Neural progenitor cell (in vitro differentiated cells): ENCODE data around the gene TMEM51. TPM values are rescaled to one million over a fixed set of nuclear protein-coding genes. Genes with fewer than 3 reads are reported as not detected.

Experiments used
- DNase-seq: peaks from one replicate; pipeline ENCODE4 v3.0.0-alpha.2; 2016; ENCODE audit warnings: low spot score
- H2AFZ ChIP-seq: fragments of 200-600 bp; sonication (generic); replicated peaks from 2 replicates; pipeline ENCODE4 v1.6.1; 2016; ENCODE audit warnings: antibody characterized with exemption
- H3F3A ChIP-seq: fragments of 200-600 bp; sonication (generic); 2 replicates; pipeline ENCODE4 v1.6.1; 2016; ENCODE audit warnings: antibody characterized with exemption, low read depth
- H3K27ac ChIP-seq: fragments of 200-600 bp; sonication (generic); 2 replicates; pipeline ENCODE4 v1.5.1; 2016; ENCODE audit warnings: mild to moderate bottlenecking
- H3K27me3 ChIP-seq: fragments of 200-600 bp; sonication (generic); 2 replicates; pipeline ENCODE4 v1.6.1; 2016; ENCODE audit warnings: mild to moderate bottlenecking, moderate library complexity
- H3K36me3 ChIP-seq: fragments of 200-600 bp; sonication (generic); 2 replicates; pipeline ENCODE4 v1.5.1; 2016
- H3K4me1 ChIP-seq: fragments of 200-600 bp; sonication (generic); 2 replicates; pipeline ENCODE4 v1.6.1; 2016; ENCODE audit warnings: mixed run types
- H3K4me2 ChIP-seq: fragments of 200-600 bp; sonication (generic); 2 replicates; pipeline ENCODE4 v1.6.1; 2016
- H3K4me3 ChIP-seq: fragments of 200-600 bp; sonication (generic); 2 replicates; pipeline ENCODE4 v1.5.1; 2016
- H3K79me2 ChIP-seq: fragments of 200-600 bp; sonication (generic); 2 replicates; pipeline ENCODE4 v1.6.1; 2016; ENCODE audit warnings: low read depth
- H3K9ac ChIP-seq: fragments of 200-600 bp; sonication (generic); 2 replicates; pipeline ENCODE4 v1.6.1; 2016
- H3K9me3 ChIP-seq: fragments of 200-600 bp; sonication (generic); 2 replicates; pipeline ENCODE4 v1.5.1; 2016; ENCODE audit warnings: low read depth
- H4K20me1 ChIP-seq: fragments of 200-600 bp; sonication (generic); 2 replicates; pipeline ENCODE4 v1.6.1; 2016; ENCODE audit warnings: low read depth
- H3K27ac Mint-ChIP-seq: 3 replicates; pipeline ENCODE4 v1.8.0; 2021; ENCODE audit warnings: mixed read lengths
- H3K27me3 Mint-ChIP-seq: 2 replicates; pipeline ENCODE4 v1.8.0; 2022; ENCODE audit warnings: low read depth, mild to moderate bottlenecking, inconsistent platforms, moderate library complexity, mixed read lengths; ENCODE audit not compliant: insufficient read depth
- H3K36me3 Mint-ChIP-seq: 3 replicates; pipeline ENCODE4 v1.8.0; 2021; ENCODE audit warnings: mixed read lengths
- H3K4me1 Mint-ChIP-seq: 3 replicates; pipeline ENCODE4 v1.8.0; 2021; ENCODE audit warnings: mixed read lengths
- H3K4me3 Mint-ChIP-seq: 3 replicates; pipeline ENCODE4 v1.8.0; 2021; ENCODE audit warnings: mild to moderate bottlenecking, moderate library complexity, mixed read lengths
- H3K9me3 Mint-ChIP-seq: 3 replicates; pipeline ENCODE4 v1.8.0; 2020; ENCODE audit warnings: mixed read lengths
- EZH2 ChIP-seq: fragments of 200-600 bp; sonication (generic); IDR thresholded peaks from 2 replicates; pipeline ENCODE4 v1.6.1; 2017; ENCODE audit warnings: antibody characterized with exemption, mild to moderate bottlenecking, moderate library complexity
- EZH2phosphoT487 ChIP-seq: fragments of 200-600 bp; sonication (generic); IDR thresholded peaks from 2 replicates; pipeline ENCODE4 v1.6.1; 2017; ENCODE audit warnings: antibody characterized with exemption
- total RNA-seq: library from RNA; depleted of rRNA; stranded (reverse); fragments of >200 nt; gene quantifications from 2 replicates; pipeline ENCODE4 v1.2.3, GENCODE V29; 2015; ENCODE audit warnings: low replicate concordance
- TF ChIP-seq, protein P1 (sequence below): fragments of 200-600 bp; sonication (generic); IDR thresholded peaks from 2 replicates; pipeline ENCODE4 v1.5.1; 2017; ENCODE audit warnings: antibody characterized with exemption, mild to moderate bottlenecking

Gene TMEM51
- total RNA-seq, 1 donor from 2014 or later, result 5.2 TPM

DNA sequence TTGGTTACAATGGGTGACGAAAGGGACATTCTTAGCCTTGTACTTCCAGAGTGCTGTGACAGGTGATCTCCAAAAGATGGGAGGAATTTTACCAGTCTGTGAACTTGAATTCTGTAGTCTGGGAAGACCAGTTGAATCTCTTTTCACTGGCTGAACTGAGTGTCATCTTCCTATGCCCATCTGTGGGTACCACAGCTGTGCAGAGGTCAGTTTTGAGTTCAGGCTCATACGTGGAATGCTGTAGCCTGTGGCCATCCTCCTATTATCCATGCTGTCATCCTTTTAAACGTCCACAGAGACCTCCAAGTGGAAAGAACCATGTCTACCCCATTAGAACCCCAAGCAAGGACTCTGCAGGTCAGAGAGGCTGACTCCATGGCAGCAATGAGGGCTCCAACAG, 32.1 kb downstream of the TMEM51 start:
- peaks cover 7% of the 10 kb centered on the region for H3F3A ChIP-seq
- TF ChIP-seq EZH2, result no peak
- H3K36me3 Mint-ChIP-seq, result no peaks in the 10 kb centered on the region
- H3K4me3 ChIP-seq, result no peak overlapping the region
- no peak for DNase-seq
- no peaks in the 10 kb centered on the region for H3K9me3 ChIP-seq
- peaks cover 48% of the 10 kb centered on the region for H3K4me1 Mint-ChIP-seq
- H3K36me3 ChIP-seq, result no peaks in the 10 kb centered on the region
- H2AFZ ChIP-seq, result no peak overlapping the region
- H4K20me1 ChIP-seq, result no peaks in the 10 kb centered on the region
- H3K79me2 ChIP-seq, result no peaks in the 10 kb centered on the region
- H3K27ac Mint-ChIP-seq, result no peak overlapping the region
- no peak overlapping the region for H3K4me3 Mint-ChIP-seq
- no peaks in the 10 kb centered on the region for H3K9me3 Mint-ChIP-seq
- no peaks in the 10 kb centered on the region for H3K27me3 ChIP-seq
- H3K27ac ChIP-seq, result no peak overlapping the region
- peaks cover 20% of the 10 kb centered on the region for H3K4me1 ChIP-seq
- H3K4me2 ChIP-seq, result no peak overlapping the region
- H3K9ac ChIP-seq, result no peak overlapping the region
- peaks cover 6% of the 10 kb centered on the region for H3K27me3 Mint-ChIP-seq

DNA sequence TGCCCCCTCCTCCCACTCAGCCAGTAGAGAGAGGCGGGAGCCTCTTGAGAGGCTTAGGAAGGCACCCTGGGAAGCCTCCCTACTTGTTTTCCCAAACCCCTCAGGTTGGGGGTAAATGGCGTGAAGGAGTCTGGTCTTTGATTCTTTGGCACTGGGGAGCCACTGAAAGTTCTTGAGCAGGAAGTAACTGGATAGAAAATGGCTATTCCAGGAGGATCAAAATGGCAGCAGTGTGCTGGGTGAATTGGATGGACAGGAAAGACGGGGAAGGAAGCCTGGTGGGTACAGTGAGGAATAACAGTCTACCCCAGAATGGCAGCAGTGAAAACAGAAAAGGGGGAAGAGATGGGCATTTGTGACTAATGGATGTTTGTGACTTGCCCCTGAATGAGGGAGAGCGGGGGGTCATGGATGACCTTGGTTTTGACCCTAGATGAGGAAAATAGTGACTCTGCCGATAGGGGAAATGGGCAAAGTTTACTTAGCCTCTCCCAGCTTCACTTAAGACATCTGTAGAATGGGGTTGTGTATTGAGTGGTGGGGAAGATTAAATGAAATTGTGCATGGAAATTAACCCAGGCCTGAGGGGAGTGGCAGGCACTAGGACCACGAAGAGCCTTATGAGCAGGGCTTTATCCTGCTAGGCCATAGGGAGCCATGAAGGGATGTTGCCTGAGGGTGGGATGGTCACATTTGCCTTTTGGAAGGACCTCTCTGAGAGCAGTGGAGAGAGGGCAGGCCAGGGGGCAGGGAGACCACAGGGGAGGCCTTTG, 32.7 kb downstream of the TMEM51 start:
- Histone ChIP-seq H3K9ac (no peak overlapping the region), H3K4me2 (peak overlapping the region; percentile 21)
- H3K27me3 Mint-ChIP-seq, result peaks cover 6% of the 10 kb centered on the region

DNA sequence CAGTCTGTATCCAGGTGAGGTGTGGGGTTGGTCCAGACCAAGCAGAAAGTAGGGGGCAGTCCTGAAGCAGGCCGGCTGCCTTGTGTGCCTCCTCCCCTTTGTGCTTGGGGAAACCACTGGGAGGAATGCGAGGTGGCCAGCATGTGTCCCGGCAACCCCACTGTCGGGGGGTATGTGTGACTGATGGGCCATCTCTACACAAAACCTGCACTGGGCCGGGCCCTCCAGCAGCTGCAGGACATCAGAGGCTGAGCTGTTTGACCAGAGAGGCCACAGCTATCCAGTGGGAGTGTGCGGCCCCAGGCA, 33.3 kb downstream of the TMEM51 start:
- no peak overlapping the region for H2AFZ ChIP-seq
- H3K27me3 ChIP-seq, result no peaks in the 10 kb centered on the region
- TF ChIP-seq EZH2 (no peak), EZH2phosphoT487 (no peak)
- TF ChIP-seq, protein P1, sequence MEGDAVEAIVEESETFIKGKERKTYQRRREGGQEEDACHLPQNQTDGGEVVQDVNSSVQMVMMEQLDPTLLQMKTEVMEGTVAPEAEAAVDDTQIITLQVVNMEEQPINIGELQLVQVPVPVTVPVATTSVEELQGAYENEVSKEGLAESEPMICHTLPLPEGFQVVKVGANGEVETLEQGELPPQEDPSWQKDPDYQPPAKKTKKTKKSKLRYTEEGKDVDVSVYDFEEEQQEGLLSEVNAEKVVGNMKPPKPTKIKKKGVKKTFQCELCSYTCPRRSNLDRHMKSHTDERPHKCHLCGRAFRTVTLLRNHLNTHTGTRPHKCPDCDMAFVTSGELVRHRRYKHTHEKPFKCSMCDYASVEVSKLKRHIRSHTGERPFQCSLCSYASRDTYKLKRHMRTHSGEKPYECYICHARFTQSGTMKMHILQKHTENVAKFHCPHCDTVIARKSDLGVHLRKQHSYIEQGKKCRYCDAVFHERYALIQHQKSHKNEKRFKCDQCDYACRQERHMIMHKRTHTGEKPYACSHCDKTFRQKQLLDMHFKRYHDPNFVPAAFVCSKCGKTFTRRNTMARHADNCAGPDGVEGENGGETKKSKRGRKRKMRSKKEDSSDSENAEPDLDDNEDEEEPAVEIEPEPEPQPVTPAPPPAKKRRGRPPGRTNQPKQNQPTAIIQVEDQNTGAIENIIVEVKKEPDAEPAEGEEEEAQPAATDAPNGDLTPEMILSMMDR, result no peak
- Mint-ChIP-seq H3K4me3 (no peak overlapping the region), H3K27ac (peak overlapping the region; percentile 65), H3K36me3 (peaks cover 3% of the 10 kb centered on the region), H3K9me3 (no peaks in the 10 kb centered on the region), H3K4me1 (peaks cover 53% of the 10 kb centered on the region), H3K27me3 (peaks cover 6% of the 10 kb centered on the region)
- no peaks in the 10 kb centered on the region for H3K79me2 ChIP-seq
- peak overlapping the region; percentile 21 for H3K4me2 ChIP-seq
- DNase-seq, result peak; percentile 43
- no peaks in the 10 kb centered on the region for H3K9me3 ChIP-seq
- H3K4me3 ChIP-seq, result no peak overlapping the region
- no peaks in the 10 kb centered on the region for H3K36me3 ChIP-seq
- H3F3A ChIP-seq, result peaks cover 7% of the 10 kb centered on the region
- peaks cover 20% of the 10 kb centered on the region for H3K4me1 ChIP-seq
- no peak overlapping the region for H3K27ac ChIP-seq
- no peak overlapping the region for H3K9ac ChIP-seq
- no peaks in the 10 kb centered on the region for H4K20me1 ChIP-seq

More for the DNA sequence above, 32.7 kb downstream of the TMEM51 start:
- Histone ChIP-seq H3K4me3 (no peak overlapping the region), H3K4me1 (peaks cover 20% of the 10 kb centered on the region), H4K20me1 (no peaks in the 10 kb centered on the region), H3K27ac (no peak overlapping the region), H3K27me3 (no peaks in the 10 kb centered on the region), H2AFZ (no peak overlapping the region), H3K36me3 (no peaks in the 10 kb centered on the region), H3K9me3 (no peaks in the 10 kb centered on the region), H3F3A (peaks cover 7% of the 10 kb centered on the region), H3K79me2 (no peaks in the 10 kb centered on the region)
- H3K27ac Mint-ChIP-seq, result peak overlapping the region; percentile 65
- no peaks in the 10 kb centered on the region for H3K36me3 Mint-ChIP-seq
- DNase-seq, result no peak
- peaks cover 48% of the 10 kb centered on the region for H3K4me1 Mint-ChIP-seq
- TF ChIP-seq EZH2phosphoT487 (no peak), EZH2 (no peak)
- TF ChIP-seq, protein P1, result no peak
- H3K9me3 Mint-ChIP-seq, result no peaks in the 10 kb centered on the region
- H3K4me3 Mint-ChIP-seq, result no peak overlapping the region
